Memory B cell (primary cell): Measurements from ENCODE around the gene SOBP.
"Not testable (repeated sequence)": the region's sequence is repeated elsewhere in the genome, so short reads cannot be mapped to it uniquely, and the experiment has no call there.

Experiments
- ATAC-seq: fragments of 150-1000 bp; cut with Tn5 transposase; 2 replicates; pipeline ENCODE4 v1.10.0; 2021; ENCODE audit warnings: low read depth, mild to moderate bottlenecking, moderate library complexity
- DNase-seq, 2 donors: peaks; one replicate each; pipeline ENCODE4 v3.0.0; 2022; ENCODE audit warnings: low spot score in 2 of 2
- H3K27ac Mint-ChIP-seq: one replicate; pipeline ENCODE4 v1.8.0; 2022; ENCODE audit warnings: mild to moderate bottlenecking, moderate library complexity, mixed read lengths
- H3K27me3 Mint-ChIP-seq: one replicate; pipeline ENCODE4 v1.8.0; 2022; ENCODE audit warnings: mixed read lengths
- H3K36me3 Mint-ChIP-seq: one replicate; pipeline ENCODE4 v1.8.0; 2022; ENCODE audit warnings: mild to moderate bottlenecking, mixed read lengths
- H3K4me1 Mint-ChIP-seq: one replicate; pipeline ENCODE4 v1.8.0; 2022; ENCODE audit warnings: mixed read lengths
- H3K4me3 Mint-ChIP-seq: one replicate; pipeline ENCODE4 v1.8.0; 2022; ENCODE audit warnings: mild to moderate bottlenecking, moderate library complexity, mixed read lengths
- H3K9me3 Mint-ChIP-seq: one replicate; pipeline ENCODE4 v1.8.0; 2022; ENCODE audit warnings: mixed read lengths

SOBP gene

DNA sequence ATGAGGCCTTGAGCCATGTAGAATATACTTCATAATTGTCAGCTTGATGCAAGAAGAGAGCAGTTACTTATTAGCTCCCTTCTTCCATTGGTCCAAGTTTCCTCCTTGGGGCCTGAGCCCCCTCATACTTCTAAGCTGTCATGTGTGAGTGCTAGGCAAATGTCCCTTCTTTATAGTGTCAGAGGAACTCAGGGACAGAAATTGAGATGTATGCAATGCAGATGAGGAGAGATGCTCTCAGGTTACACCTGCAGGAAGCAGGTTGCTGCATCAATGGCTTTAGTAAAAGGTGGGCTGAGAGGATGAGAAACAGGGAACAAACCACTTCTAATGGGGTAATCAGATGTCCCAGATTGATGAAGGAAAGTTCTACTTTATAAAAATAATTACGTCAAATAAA, 23.9 kb upstream of the SOBP start:
- DNase-seq = no peak
- Mint-ChIP-seq H3K36me3 (no peaks in the 10 kb centered on the region), H3K27me3 (no peaks in the 10 kb centered on the region), H3K4me1 (no peaks in the 10 kb centered on the region), H3K9me3 (no peaks in the 10 kb centered on the region), H3K4me3 (no peak overlapping the region), H3K27ac (peak overlapping the region; percentile 26)
- no peak for ATAC-seq

DNA sequence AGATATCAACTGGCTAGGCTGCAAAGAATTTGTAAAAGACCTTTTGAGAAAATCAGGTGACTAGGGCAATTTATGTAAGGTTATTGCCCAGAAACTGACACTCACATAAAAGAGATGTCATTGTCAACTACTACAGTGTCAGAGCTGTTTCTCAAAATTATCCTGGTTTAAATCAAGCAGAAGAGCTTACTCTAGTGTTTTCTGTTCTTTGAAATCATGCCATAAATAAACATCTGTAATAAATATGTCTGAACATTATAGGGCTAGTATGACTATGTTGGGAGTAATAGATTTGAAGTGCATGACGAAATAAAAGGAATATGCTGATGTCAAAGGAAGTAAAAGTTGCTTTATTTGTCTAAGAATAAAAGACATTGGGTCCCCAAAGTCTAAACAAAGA, 19.6 kb upstream of the SOBP start:
- H3K4me3 Mint-ChIP-seq = no peak overlapping the region
- H3K4me1 Mint-ChIP-seq = no peaks in the 10 kb centered on the region

DNA sequence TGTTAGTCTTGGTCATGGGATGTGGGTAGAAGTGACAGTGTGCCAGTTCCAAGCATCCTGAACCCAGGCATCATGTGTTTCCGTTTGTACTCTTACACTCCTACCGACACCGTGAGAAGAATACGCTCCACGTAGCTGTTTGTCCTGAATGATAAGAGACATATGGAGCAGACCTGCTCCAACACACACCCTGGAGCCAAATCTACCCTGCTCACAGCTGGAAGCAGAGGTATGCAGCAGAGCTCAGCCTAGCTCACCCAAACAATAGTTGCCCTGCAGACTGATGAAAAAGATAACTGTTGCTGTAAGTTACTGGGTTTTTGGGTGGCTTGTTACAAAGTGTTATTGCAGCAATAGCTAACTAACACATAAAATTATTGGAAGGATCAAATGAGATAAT, 16.3 kb upstream of the SOBP start:
- Mint-ChIP-seq H3K27me3 (peaks cover 6% of the 10 kb centered on the region), H3K36me3 (no peaks in the 10 kb centered on the region), H3K4me3 (no peak overlapping the region), H3K4me1 (no peaks in the 10 kb centered on the region), H3K9me3 (no peaks in the 10 kb centered on the region), H3K27ac (no peak overlapping the region)
- no peak for DNase-seq
- ATAC-seq = no peak

More for the DNA sequence above, 19.6 kb upstream of the SOBP start:
- Mint-ChIP-seq H3K27me3 (peaks cover 6% of the 10 kb centered on the region), H3K9me3 (no peaks in the 10 kb centered on the region), H3K36me3 (no peaks in the 10 kb centered on the region), H3K27ac (no peak overlapping the region)
- ATAC-seq (no peak), DNase-seq (no peak)

DNA sequence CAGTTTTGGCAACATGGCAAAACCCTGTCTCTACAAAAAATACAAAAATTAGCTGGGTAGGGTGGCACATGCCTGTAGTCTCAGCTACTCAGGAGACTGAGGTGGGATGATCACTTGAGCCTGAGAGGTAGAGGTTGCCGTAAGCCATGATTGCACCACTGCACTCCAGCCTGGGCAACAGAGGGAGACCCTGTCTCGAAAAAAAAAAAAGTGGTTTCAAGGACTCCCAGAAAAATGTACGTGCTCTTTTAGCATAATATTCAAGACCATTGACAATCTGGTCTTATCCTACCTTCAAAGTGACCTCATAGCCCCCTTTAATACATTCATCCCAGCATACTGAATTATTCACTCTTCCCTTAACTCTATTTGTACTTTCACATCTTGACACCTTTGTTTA, 14.6 kb upstream of the SOBP start:
- not testable (repeated sequence) for H3K27ac Mint-ChIP-seq, H3K4me3 Mint-ChIP-seq, DNase-seq, H3K27me3 Mint-ChIP-seq, H3K9me3 Mint-ChIP-seq, ATAC-seq, H3K36me3 Mint-ChIP-seq, H3K4me1 Mint-ChIP-seq

DNA sequence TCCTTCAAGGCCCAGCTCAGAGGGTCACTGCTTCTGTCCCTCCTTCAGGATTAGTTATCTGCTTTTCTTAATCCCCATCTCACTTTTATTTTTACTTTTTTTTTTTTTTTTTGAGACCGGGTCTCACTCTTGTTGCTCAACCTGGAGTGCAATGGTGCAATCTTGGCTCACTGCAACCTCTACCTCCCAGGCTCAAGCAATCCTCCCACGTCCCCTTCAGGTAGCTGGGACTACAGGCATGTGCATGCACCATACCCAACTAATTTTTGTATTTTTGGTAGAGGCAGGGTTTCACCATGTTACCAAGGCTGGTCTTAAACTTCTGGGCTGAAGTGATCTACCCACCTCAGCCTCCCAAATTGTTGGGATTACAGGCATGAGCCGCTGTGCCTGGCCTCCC, 14.1 kb upstream of the SOBP start:
- H3K4me3 Mint-ChIP-seq, DNase-seq, H3K27me3 Mint-ChIP-seq: not testable (repeated sequence)

DNA sequence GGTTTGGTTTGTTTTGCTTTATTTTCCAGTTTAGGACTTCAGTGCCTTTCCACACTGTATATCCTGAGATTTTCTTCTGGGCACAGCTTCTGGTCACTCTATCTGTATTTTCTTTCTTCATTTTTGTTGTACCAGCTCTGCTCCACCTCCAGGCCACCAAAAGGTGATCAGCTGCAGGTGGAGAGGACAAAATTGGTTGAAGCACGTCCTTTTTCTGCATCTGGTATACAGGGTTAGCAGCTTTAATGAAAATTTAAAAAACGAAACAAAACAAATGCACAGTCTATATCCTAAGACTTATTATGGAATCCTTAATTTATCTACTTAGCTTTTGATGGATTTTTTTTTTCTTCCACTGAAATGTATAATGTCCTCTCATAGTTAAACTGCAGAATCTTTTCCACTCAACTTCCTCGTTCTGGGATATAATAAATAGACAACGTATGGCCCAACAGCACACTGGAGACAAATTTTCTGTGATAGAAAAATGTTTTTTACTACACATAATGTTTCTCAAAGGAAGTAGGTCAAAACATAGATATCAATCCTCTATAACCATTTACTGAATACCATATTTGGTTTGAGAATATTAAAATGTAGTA, 10.7 kb upstream of the SOBP start:
- DNase-seq (no peak), ATAC-seq (no peak)
- Mint-ChIP-seq H3K27ac (no peak overlapping the region), H3K4me3 (no peak overlapping the region), H3K36me3 (no peaks in the 10 kb centered on the region), H3K4me1 (no peaks in the 10 kb centered on the region), H3K27me3 (peaks cover 8% of the 10 kb centered on the region), H3K9me3 (no peaks in the 10 kb centered on the region)

More for the DNA sequence above, 14.1 kb upstream of the SOBP start:
- not testable (repeated sequence) for H3K9me3 Mint-ChIP-seq, H3K36me3 Mint-ChIP-seq, H3K27ac Mint-ChIP-seq, ATAC-seq, H3K4me1 Mint-ChIP-seq

DNA sequence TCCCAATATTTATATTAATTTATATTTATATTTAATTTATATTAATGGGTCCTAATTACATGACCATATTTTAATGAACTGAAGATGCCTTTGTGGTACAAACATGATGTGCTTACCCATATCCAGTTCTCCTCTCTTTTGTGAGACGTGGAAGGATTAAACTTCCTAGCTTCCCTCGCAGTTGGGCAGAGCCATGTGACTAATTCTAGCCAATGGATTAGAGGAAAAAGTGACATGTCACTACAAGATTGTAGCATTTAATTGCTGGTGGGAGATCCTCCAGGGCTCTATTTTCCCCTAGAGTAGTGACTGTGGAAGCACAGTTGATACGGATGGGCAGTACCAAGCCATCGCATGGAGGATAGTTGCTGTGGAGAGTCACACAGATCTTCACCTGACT, 4.8 kb upstream of the SOBP start:
- ATAC-seq = no peak
- DNase-seq = no peak
- no peaks in the 10 kb centered on the region for H3K9me3 Mint-ChIP-seq
- H3K36me3 Mint-ChIP-seq = no peaks in the 10 kb centered on the region
- peaks cover 14% of the 10 kb centered on the region for H3K27me3 Mint-ChIP-seq
- peaks cover 10% of the 10 kb centered on the region for H3K4me1 Mint-ChIP-seq
- no peak overlapping the region for H3K4me3 Mint-ChIP-seq
- H3K27ac Mint-ChIP-seq = no peak overlapping the region

DNA sequence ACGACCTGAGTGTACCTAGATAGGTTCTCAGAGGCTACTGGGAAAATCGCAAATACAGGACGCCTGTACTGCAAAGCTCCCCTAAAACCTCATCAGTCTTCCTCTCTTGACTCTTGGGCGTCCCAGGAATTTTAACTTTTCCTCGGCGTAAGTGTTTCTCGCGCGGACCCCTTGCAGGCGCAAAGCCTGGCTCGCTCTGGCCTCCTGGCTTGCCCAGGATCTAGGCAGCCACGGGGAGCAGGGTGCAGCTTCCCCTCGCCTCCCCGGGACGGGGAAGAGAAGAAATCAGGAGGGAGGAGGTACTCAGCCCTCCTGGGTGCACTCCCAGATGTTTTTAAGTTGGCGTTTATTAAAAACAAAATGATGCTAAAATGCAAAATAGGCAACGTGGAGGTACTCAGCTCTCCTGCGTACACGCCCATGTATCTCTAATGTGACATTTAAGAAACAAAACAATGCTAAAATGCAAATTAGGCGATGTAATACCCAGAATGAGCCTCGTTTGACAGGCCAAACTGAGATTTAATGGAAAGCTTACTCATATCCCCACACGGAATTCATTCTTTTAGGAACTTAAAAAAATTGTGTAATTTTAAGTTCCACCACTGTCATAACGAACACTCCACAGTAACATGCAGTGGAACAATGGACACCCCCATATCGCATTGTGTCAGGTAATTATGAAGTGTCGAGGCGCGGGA, 1.6 kb upstream of the SOBP start:
- H3K27ac Mint-ChIP-seq = peak overlapping the region; percentile 56
- peak overlapping the region; percentile 92 for H3K4me3 Mint-ChIP-seq
- H3K27me3 Mint-ChIP-seq = peaks cover 16% of the 10 kb centered on the region
- H3K4me1 Mint-ChIP-seq = peaks cover 14% of the 10 kb centered on the region
- H3K36me3 Mint-ChIP-seq = no peaks in the 10 kb centered on the region
- DNase-seq (peak in 1 of 2 donors; percentile 20), ATAC-seq (peak; percentile 26)
- no peaks in the 10 kb centered on the region for H3K9me3 Mint-ChIP-seq

DNA sequence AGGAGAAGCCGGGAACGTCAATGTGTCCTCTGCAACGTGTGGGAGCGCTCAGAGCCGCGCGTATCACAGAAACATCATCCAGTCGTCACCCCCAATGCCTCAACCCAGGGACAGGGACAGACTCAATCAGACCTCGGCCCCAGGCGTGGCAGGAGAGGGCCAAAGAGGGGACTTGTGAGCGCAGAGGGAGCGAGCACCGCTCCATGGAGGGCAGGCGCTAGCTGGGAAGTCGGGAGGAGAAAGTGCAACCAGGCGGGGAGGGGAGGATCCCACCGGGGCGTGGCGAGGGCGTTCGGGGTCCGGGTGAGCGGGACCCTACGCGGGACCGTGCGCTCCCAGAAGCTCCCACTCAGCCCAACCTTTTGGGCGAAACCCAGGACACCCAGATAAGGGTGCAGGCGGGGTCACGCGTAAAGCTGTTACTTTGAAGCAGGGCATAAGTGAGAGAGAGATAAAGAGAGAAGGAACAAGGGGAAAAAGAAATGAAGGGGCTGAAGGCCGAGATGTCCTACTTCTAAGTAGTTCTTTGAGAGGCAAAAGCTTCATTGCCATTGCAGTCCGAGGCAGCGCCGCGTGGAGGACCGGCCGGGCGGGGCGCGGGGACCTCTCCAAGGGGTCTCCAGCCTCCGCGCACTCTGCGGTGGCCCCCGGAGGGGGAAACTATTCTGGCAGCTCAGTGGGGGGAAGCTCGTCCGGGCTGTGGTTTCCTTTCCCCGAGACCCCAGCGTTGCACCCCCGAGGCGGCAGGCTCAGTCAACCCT, 862 bp upstream of the SOBP start:
- H3K27ac Mint-ChIP-seq = peak overlapping the region; percentile 56
- peak in 1 of 2 donors; percentile 43 for DNase-seq
- ATAC-seq = peak; percentile 7
- peak overlapping the region; percentile 92 for H3K4me3 Mint-ChIP-seq
- H3K4me1 Mint-ChIP-seq = peaks cover 14% of the 10 kb centered on the region
- H3K36me3 Mint-ChIP-seq = no peaks in the 10 kb centered on the region
- H3K27me3 Mint-ChIP-seq = peaks cover 16% of the 10 kb centered on the region
- no peaks in the 10 kb centered on the region for H3K9me3 Mint-ChIP-seq

DNA sequence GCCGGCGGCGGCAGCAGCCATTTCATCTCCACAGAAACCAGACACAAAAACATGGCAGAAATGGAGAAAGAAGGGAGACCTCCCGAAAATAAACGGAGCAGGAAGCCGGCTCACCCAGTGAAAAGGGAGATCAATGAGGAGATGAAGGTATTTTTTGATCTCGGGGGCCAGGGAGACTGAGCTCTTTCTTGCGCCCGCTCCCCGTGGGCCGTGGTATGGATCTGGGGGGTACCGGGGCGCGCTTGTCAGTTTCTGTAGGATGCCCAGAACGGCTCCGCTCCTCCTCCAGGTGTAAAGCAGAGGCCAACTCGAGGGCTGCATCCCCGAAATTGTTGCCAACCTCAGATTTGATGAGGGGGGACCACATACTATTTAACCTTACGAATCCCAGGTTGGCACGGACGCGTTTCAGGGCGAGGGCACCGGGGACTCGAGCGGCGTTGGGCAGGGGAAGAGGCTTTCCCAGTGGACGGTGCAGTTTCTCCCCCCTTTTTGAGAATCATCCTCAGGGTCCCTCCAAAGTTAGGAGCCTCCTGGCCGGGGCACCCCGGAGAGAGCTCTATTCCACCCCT, 735 bp downstream of the SOBP start:
- peak overlapping the region; percentile 87 for H3K4me3 Mint-ChIP-seq
- no peaks in the 10 kb centered on the region for H3K36me3 Mint-ChIP-seq
- ATAC-seq (peak; percentile 11), DNase-seq (peak in 1 of 2 donors; percentile 17)
- H3K27me3 Mint-ChIP-seq = peaks cover 16% of the 10 kb centered on the region
- peaks cover 14% of the 10 kb centered on the region for H3K4me1 Mint-ChIP-seq
- peak overlapping the region; percentile 43 for H3K27ac Mint-ChIP-seq
- H3K9me3 Mint-ChIP-seq = no peaks in the 10 kb centered on the region

DNA sequence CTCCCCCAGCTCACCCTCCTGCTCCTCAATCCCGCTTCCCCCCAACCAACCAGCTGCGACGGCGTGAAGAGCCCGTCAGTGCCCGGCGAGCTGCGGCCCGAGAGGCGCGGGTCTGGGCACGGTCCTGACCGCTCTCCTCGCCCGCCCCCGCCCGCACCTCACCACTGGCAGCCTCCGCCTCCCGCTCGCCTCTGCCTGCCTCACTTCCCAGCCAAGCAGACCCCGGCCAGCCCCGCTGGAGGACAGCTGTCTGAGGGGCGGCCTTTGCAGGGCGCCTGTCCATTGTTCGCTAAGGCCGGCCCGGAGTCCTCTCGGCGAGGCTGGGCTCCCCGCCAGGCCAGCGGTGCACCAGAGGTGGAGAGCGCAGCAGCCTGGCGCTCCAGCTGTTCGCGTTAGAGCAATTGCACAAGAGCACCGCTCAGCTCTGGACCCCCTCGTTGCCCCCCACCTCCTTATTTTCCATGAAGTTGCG, 1.3 kb downstream of the SOBP start:
- ATAC-seq = no peak

DNA sequence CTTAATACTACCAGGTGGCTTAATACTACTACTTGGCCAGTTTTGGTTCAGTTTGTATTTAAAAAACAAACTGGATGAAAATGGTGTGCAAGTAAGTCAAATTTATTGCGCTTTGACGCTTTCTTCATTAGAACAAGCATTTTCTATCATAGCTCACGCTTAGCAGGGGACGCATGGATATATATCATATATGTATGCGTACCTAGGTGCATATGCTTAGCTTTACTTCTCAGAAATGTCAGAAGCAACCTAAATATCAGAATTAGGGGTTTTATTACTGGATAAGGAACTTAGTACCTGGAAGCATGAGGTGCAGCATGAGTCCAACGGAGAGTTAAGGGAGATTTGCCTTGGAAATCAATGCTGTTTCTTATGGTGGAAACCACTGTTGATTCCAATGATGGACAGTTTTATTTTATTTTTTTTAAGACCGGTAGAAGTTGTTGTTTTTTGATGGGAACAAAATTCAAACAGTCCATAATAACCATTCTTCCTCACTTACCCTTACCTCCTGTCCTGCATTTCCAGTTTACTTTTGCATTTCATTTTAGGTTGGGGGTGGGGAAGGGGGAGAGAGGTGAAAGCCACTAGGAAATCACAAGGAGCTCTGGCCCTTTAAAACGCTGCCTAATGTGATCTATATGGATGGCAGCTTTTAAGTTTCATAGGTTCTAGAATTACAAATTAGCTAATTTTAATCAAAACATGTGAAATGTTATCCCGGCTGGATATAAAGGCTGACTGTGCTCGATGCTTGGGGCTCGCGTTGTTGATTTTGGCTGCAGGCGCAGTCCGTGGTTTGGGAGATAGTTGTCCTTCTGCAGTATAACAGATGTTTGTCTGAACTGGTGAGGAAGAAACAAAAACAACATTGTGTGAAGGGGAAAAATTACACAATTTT, 2.1 kb downstream of the SOBP start:
- no peak overlapping the region for H3K27ac Mint-ChIP-seq
- no peaks in the 10 kb centered on the region for H3K9me3 Mint-ChIP-seq
- no peak for DNase-seq
- H3K4me1 Mint-ChIP-seq = peaks cover 14% of the 10 kb centered on the region
- H3K27me3 Mint-ChIP-seq = peaks cover 12% of the 10 kb centered on the region
- H3K4me3 Mint-ChIP-seq = peak overlapping the region; percentile 87
- no peak for ATAC-seq
- H3K36me3 Mint-ChIP-seq = no peaks in the 10 kb centered on the region

More for the DNA sequence above, 1.3 kb downstream of the SOBP start:
- Mint-ChIP-seq H3K27me3 (peaks cover 16% of the 10 kb centered on the region), H3K4me1 (peaks cover 14% of the 10 kb centered on the region), H3K4me3 (peak overlapping the region; percentile 87), H3K9me3 (no peaks in the 10 kb centered on the region), H3K27ac (no peak overlapping the region), H3K36me3 (no peaks in the 10 kb centered on the region)
- DNase-seq = peak in 1 of 2 donors; percentile 34
